HG03175 (cell line): ENCODE measurements around the gene PXDN.
"Not testable (repeated sequence)": the region's sequence is repeated elsewhere in the genome, so short reads cannot be mapped to it uniquely, and the experiment has no call there.

Experiments
- ATAC-seq: cut with Tn5 transposase; IDR thresholded peaks from one replicate; pipeline ENCODE4 v1.9.1; 2021; ENCODE audit warnings: mild to moderate bottlenecking, moderate library complexity; ENCODE audit not compliant: unreplicated experiment

PXDN gene

DNA sequence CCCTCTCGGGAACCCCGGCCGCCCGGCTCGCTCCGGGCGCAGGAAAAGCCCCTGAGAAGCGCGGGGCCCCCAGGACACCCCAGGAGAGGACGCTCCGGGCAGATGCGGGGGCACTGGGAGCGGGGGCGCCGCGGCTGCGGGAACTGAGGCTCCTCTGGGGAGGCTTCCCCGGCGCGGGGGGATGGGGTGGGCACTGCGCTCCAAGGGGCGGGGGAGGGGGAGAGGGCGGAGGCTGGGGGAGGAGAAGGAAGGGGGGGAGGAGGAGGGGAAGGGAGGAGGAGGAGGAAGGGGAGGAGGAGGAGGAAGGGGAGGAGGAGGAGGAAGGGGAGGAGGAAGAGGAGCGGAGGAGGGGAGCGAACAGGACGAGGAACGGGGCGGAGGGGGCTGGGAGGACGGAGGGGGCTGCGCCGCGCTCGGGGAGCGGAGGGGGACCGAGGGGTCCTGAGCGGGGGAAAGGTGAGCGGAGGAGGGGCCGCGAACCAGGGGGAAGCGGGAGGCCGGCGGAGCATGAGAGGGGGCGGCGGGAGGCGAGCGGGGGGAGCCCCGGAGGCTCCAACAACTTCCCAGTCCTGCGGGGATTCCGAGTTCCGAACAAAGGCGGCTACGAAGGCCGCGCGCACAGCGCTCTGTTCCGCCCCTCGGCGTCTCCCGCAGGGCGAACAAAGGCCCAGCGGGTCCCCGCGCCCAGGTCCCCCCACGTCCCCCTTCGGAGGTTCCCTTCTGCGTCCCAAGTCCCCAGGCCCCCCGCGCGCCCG is 742 bp downstream of the PXDN start:
- no peak for ATAC-seq

DNA sequence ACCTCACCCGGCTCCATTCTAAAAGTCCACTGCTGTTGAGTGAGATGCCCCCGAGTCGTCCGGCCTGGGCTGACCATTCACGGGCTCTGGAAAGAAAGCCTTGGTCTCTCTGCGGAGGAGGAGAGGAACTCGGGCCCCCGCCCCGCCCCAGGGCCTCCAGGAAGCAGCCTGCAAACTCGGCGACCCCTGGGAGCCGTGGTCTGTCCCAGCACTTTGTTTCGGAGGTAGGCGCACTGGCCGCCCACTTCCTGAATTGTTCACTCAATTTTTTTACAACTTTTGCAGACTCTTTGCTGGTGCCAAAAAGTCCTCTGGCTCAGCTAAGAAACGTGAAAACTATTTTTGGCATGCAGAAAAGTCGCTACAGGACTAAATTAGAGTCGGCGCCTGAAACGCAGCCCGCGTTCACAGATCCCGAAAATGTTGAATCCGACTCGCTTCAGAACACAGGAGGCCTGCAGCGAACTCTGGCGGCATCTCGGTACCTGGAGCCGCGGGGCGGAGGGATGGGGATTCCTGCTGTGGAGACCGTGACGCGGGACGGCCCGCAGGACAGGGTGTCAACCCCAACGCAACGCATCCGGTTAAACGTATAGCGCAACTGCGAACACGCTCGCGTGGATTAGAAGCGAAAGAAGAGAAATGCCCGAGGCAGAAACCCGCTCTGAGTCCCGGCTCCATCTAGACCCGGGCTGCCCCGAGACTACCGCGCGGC is 1.5 kb downstream of the PXDN start:
- ATAC-seq = no peak

DNA sequence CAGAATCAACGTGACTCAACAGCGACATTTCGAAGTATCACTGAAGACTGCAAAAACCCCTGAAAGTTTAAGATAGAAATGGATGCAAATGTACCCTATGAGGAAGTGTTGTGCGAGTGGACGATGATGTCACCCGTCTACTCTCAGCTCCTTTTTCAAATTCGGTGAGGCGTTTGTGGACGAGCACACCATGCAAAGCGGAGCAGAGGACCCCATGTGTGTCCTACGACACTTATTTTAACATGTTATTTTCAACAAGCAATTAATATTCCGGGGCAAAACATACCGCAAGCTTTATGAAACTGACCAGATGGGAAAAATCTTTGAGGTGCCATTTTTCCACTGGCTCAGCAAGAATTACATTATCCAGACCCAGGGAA is 2.0 kb downstream of the PXDN start:
- no peak for ATAC-seq

DNA sequence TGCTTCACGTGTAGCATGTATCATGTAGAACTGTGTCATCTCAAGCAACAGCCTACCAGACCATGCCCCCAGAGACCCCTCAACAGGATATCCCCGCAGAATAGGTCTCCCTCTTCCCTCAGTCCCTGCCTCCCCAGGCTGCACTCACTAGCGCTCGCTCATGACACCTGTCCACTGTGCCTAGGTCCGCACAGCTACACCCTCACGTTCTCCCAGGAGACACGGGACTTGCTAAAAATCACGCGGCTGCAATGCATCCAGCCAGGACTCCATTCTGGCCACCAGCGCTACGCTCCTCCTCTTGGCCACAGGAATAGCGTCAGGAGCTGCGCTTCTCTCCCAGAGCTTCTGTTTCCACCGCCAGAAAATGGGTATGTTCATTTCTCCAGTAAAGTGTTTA is 2.5 kb downstream of the PXDN start:
- ATAC-seq = no peak

DNA sequence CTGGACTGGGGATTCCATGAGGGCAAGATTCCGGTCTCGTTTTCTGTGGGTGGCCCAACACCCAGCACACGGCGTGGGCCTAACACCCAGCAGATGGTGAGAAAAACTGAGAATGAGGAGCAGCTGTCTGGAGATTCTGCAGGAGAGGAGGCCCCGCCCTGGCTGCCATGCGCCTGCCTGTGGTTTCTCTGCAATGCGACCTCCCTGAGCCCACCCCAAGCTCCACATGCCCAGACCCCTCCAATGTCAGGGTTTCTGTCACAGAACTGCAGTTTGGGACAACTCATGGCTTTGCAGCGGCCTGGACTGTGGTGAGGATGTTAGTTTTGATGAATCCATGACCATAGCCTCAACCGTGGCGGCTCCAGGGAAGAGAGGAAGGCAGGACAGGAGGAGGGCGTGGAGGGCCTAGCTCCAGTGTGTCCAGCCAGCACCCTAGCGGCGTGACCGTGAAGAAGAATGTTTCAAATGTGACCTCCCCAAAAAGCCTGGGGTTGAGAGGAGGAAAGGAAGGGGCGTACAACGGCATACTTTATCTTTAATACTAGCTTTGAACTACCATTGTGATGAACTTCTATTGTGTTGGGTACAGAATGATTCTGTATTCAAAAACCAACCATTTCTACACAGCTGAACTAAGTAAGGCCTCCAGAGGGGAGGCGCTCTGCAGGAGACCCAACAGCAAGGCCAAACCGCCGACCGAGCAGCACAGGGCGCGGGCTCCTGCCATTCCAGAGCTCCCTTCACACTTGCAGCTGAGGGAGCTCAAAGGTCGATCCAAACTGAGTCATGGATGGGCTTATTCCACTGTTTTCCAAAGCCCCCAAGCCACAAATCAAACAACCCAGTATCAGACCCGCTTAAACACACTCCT is 3.4 kb downstream of the PXDN start:
- no peak for ATAC-seq

DNA sequence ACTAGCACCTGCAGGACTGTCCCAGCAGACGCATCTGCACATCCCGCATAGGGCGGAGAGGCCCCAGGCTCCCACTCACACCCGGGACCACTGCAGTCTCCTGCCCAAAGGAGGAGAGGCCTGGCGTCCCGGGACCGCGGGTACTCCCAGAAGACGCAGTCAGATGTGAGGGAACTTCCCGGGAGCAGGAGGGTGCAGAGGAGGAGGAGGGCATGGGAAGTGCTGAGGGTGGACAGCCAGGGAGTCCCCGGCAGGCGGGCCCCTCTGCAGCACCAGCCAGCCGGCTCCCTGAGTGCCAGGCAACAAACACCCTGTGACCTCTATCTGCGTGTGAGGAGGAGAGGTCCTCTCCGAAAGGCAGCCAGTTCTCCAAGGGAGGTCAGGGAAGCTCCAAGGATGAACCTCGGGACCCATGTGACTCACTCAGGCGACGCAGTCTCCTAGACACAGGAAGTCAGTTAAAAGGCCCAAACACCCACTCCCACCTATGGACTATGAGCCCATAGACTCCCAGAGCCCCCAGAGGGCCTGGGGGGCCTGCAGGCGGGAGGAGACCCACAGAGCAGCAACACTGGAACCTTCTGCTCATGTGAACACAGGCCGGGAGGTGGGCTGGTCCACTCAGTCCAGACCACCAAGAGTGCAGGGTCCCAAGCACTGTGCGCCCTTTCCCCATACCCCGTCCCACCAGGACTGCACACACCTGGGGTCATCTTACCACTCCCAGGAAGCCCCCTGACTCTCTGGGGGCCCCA is 4.2 kb downstream of the PXDN start:
- no peak for ATAC-seq

DNA sequence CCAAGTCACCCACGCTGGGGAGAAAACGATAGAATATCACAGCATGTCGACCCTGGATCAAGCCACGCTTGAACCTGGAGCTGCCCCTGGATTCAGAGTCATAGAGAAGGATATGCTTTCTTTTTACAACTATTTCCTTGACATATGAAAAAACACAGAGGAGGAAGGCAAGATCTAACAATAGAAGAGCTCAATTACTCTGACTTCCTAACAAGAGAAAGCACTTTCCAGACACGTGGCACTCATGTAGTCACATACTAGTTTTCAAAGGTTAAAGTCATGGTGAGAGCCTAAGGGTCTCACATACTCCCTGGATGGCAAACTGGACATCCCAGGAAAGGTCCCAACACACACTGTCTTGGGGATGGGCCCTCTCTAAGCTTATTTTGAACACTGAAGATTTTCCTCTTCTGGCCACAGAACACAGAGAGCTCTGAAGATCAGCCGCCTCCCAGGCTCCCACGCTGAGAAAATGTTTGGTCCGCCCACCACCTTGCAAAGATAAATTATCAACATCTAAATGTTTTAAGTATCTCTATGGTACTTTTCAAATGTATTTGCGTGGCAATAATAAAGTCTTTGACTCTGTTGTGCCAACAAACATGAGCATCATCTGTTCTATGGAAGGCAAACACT is 4.9 kb downstream of the PXDN start:
- no peak for ATAC-seq

DNA sequence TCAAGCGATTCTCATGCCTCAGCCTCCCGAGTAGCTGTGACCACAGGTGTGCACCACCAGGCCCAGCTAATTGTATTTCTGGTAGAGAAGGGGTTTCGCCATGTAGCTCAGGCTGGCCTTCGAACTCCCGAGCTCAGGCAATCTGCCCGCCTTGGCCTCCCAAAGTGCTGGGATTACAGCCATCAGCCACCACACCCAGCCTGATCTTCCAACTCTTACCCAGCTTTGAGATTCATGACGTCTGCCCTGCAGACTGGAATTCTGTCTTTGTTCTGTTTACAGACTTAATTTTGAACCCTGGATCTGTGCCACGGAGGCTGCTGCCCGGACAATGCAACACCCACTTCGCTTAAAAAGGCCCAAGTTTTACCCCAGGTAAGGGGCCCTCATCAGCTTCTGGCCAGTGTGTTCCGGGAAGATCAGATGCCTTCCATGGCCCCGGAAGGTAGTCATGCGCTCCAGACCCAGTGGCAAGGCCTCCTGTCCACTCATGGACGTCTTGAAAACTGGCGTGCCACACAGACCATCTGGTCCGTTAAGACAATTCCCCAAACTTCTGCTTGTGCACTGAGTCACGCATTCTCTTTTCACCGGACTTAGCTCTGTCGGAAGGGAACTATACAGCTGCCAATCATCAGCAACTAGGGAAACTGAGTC is 5.5 kb downstream of the PXDN start:
- ATAC-seq = no peak

DNA sequence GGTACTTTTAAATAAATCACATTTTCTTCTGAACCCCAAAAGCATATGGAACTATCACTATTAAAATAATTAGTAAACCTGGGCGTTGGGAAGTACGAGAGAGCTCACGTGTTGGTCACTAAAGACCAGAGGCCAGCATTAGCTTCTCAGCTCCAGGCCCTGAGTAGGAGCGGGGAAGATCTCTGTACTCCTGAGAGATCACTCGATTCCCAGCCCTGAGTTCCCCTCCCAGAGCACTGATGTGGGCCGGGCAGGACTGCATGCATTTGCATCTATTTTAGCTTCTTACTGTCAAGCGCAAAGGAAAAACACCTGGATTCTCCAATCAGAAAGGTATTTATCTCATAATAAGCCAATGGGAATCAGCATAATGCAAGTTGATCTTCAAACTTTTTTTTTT is 6.2 kb downstream of the PXDN start:
- ATAC-seq = no peak

DNA sequence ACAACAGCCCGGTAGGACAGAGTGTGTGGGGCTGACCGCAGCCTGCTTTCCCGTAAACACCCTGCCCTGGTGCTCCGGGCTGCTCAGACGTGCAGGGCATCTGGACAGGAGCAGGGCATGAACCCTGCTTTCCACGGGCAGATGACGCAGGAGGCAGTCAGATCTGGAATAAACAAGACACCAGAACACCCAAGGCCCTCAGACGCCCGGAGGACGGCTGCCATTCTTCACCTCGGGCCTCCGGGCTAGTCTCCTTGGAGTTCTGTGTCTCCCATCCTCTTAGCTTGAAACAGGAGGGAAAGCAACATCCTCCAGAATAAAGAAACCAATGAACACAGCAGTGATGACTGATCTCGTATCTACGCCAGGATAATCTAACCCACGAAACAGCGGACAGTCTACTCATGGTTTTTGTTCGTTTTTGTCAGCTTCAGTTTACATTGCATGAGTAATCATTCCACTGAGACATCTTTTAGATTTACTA is 7.3 kb downstream of the PXDN start:
- no peak for ATAC-seq

DNA sequence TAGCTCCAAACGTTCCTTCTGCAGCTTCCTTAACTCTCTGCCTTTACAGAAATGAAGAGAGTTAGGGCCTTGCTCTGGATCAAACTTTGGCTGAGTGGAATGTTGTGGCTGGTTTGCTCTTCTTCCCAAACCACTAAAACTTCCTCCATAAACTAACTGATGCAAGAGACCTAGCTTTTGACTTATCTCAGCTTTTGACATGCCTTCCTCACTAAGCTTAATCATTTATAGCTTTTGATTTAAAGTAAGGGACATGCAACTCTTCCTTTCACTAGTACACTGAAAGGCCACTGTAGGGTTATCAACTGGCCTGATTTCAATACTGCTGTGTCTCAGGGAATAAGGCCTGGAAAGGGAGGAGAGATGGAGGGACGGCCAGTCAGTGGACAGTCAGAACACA is 8.3 kb downstream of the PXDN start:
- no peak for ATAC-seq

DNA sequence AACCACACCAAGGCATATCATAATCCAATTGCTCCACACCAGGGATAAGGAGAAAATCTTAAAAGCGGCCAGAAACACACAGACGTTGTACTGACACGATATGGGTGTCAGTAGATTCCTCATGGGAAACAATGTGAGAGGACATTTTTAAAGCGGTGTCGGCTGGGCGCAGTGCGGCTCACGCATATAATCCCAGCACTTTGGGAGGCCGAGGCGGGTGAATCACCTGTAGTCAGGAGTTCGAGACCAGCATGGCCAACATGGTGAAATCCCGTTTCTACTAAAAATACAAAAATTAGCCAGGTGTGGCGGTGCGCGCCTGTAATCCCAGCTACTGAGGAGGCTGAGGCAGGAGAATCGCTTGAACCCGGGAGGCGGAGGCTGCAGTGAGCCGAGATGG is 11.0 kb downstream of the PXDN start:
- ATAC-seq = not testable (repeated sequence)

DNA sequence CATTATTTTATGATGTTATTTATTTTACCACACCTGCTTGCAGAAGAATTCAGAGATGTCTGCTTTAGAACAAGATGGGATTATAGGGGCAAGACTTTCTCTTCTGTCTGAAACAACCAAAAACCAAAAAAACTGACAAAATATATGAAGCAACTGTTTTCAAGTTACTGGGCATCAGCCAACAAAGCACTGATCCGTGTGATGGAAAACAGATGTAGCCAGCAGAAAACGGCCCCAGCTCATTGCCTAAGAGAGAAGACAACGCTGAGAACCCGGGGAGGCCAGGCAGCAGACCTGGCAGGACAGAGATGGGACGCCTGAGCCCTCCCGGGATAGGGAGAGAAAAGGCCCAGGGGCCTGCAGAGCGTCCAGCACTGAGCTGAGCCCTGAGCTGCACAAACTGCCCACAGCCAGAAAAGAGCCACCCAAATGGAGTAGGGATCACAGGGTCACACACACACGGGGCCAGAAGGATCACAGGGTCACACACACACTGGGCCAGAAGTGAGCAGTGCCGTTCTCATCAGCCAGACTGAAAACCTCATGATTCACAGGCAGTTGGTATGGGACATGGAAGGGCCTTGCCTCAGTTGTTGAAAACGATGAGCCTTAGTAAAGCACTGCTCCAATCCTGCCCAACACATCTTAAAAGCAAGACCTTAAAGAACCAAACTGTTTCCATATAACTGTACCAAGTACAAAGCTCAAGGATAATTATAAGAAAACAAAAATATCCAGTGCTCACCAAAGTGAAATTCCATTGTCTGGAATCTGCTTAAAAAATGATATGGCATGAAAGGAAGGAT is 12.1 kb downstream of the PXDN start:
- ATAC-seq = no peak

DNA sequence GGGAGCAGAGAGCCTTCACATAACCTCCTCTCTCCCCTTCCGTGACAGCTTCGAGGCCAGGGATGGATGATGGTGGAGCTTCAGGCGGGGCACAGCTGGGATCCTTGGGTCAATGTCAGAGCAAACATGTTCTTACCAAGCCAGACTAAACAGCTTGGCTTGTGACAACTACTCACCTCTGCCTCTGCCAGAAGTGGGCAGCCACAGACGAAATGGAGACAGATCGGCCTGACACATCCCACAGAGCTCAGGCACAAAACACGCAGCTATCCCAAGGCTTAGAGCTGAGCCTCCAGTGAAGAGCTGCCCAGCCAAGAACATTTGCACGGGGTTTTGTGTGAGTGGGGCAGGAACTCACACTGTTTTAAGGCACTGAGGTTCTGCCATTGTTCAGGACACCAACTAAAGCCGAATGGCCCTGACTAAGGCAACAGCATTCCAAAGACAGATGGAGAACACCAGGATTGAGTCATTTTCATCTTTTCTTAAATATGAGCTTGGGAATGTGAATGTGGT is 12.8 kb downstream of the PXDN start:
- no peak for ATAC-seq

DNA sequence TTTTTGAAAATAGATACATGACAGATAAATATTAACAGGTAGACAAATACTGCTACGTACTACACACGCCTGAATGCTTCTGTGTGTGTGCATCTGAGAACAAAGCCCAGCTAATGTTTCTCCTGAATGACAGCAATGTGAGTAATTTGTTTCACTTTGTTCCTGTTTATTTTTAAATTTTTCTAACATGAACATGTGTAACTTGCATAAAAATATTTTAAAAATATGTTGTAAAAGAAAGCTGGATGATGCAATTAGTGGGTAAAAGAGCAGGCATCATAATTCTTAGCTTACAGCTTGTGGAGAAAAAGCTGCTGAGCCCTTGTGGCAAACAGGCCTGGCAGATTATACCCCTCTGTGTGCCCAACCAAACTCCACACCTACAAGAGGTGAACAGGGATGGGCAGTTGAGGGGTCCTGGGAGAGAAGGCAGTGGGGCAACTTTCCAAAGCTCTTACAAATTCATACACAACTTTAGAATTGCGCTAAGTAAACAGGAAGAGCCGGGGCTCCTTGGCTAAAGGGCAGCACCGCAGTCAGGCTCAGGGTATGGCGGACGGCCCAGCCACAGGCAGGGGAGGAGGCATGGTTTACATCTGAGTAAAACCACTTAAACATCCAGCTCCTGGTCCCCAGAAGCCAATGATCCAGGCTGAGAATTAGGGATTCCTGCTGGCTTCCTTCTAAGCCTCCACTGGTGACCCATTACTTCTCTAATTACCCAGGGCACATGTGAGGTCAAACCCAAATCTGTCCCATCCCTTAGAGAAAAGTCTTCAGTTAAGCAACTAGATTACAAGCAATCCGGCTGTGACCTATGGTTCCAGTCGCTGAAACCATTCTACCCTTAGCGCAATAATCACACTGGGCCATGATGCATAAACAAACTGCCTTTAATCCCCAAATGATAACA is 14.0 kb downstream of the PXDN start:
- ATAC-seq = no peak

DNA sequence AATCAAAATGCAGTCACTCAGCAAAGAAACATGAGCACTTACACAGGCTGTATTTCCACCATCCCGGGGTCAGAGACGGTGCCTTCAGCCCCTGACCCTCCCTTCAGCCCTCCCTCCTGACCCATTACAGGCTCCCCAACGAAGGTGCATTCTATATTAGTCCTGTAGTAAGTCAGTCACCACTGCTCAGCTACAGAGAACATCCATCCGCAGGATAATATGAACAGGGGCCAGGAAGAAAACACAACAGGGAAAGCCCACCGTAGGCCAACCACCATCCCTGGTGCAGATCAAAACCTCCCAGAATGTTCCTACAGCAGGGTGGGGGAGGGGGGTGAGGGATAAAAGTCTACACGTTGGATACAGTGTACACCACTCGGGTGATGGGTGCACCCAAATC is 15.1 kb downstream of the PXDN start:
- no peak for ATAC-seq

DNA sequence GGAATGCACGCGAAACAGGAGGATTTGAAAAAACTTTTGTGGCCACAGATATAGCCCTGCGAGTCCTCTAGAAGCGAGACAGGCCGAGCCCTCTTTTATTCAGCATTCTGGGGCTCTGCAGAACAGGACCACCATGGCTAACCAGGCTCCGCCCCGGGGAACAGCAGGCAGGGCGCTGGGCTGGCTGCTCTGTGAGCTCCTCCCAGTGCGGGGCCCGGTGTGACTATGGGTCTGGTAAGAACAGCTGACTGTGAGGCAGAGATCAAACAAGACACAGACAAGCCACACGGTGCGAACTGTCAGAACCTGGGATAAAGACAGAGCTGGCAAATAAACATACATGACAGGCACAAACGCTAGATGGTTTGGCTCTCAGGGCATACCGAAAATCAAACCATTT is 15.5 kb downstream of the PXDN start:
- ATAC-seq = no peak
